Measurements from ENCODE around the gene DLG5. TPM values are rescaled to one million over a fixed set of nuclear protein-coding genes. Genes with fewer than 3 reads are reported as not detected.
A peak's percentile ranks its signal among the peaks of the same experiment; 100 is the strongest.

DLG5 gene
- total and polyA plus RNA-seq, 9 of the 15 experiments (the other 6 are each of a cell fraction or from before 2014, with no cell fraction given): 1.4 to 26.8 (median 11.2) TPM

DNA sequence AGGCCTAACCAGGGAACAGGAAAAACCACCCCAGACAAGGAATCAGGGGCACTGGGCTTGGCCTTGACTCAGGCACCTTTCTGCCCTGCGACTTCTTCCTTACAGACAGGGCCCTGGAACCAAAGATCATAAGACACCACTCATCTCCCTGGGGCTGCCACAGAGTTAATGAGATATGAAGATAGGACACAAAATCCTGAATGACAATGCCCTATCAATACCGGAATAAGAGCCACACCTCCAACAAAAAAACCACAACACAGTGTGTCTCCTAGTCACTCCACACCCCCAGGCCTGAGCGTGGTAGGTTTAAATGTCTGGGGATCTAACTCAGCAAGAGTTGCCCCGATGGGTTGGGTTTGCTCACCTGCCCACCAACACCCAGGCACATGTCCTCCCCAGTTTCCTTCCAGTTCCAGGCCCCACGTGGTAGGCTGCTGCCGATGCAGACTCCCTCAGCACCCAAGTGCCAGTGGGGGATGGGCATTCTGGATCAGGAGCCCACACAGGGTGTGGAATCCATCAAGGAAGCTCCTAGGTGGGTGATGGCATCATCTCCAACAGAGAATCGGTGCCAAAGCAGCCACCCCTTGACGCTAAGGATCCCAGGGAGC lies 3.9 kb downstream of the DLG5 start:
- Histone ChIP-seq H3K4me2 (ENCODE audit: insufficient read depth, low read length) (peak overlapping the region; percentile 20; the same call in 1 of the 2 replicates), H3K27ac (ENCODE audit: extremely low read depth, low read depth, low read length) (no peak overlapping the region), H3K27me3 (ENCODE audit: control insufficient read depth in 2 of 2, insufficient read depth in 2 of 2, low read length in 2 of 2) (no peaks in the 10 kb centered on the region), H3K4me3 (no peak overlapping the region), H3K79me2 (ENCODE audit: control insufficient read depth, insufficient read depth, low read length) (peaks cover 76% of the 10 kb centered on the region), H2AFZ (ENCODE audit: low read depth, low read length) (no peak overlapping the region), H3K9me1 (ENCODE audit: control insufficient read depth, insufficient read depth, low read length) (no peaks in the 10 kb centered on the region), H3K36me3 (ENCODE audit: control insufficient read depth, insufficient read depth, low read length) (peaks cover 7% of the 10 kb centered on the region; the same call in 1 of the 3 replicates), H3K9me3 (replicated peaks; ENCODE audit: control insufficient read depth, insufficient read depth, low read depth, low read length) (no peaks in the 10 kb centered on the region), H4K20me1 (replicated peaks; ENCODE audit: control insufficient read depth, insufficient read depth, low read length) (peaks cover 22% of the 10 kb centered on the region), H3K4me1 (replicated peaks in 1 of 2; ENCODE audit: control insufficient read depth in 2 of 2, insufficient read depth in 2 of 2, low read length in 2 of 2) (peaks cover 36 to 46% of the 10 kb centered on the region in 2 experiments; a peak in 4 of 5 replicates), H3K9ac (ENCODE audit: insufficient read depth in 1 of 2, low read depth in 2 of 2, low read length in 2 of 2) (peak overlapping the region; percentile 18 to 61; a peak in 2 of 4 replicates)
- in situ Hi-C loops (cut with MboI): no loop called here
- ATAC-seq (no peak), FAIRE-seq (no peak), DNase-seq (ENCODE audit: extremely low read depth in 1 of 4, low spot score in 3 of 4) (no peak)
- intact Hi-C loops (cut with micrococcal nuclease): no loop called here
- CTCF ChIA-PET (ENCODE audit: low intra/inter-chr PET ratio): no interaction called here
- 48% methylated on average over 8 of the region's 8 CpGs for WGBS (ENCODE audit: insufficient coverage, low coverage, missing lambda C conversion rate)
- POLR2A ChIA-PET: interaction anchor here (0.6 to 10.4 kb wide), 4 partner anchors 11 to 69 kb away, joined by 3 to 89 read pairs (median 43); no protein-coding TSS in a partner anchor
- BruUV-seq (replicated peaks): no TSS peak
- TF ChIP-seq NR4A1 (CRISPR knock-in tag; IDR thresholded peaks at IDR 0.05): no peak
- TF ChIP-seq NR4A1 (tag; IDR thresholded peaks at IDR 0.05): 0 out of 2 replicates have a peak, but pooled peaks have one; percentile 30
- TF ChIP-seq JUNB (CRISPR knock-in tag; conservative IDR thresholded peaks at IDR 0.05): no peak
- 0 out of 4 replicates have a peak, but pooled peaks of 1 of the 2 experiments have one; percentile 5 for TF ChIP-seq MAZ (CRISPR knock-in tag; conservative IDR thresholded peaks at IDR 0.05 in 1 of 2, IDR thresholded peaks at IDR 0.05 in 1 of 2)
- TF ChIP-seq, protein P1, sequence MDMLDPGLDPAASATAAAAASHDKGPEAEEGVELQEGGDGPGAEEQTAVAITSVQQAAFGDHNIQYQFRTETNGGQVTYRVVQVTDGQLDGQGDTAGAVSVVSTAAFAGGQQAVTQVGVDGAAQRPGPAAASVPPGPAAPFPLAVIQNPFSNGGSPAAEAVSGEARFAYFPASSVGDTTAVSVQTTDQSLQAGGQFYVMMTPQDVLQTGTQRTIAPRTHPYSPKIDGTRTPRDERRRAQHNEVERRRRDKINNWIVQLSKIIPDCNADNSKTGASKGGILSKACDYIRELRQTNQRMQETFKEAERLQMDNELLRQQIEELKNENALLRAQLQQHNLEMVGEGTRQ (CRISPR knock-in tag; IDR thresholded peaks at IDR 0.05): peak; percentile 21; the same call in 1 of the 2 replicates
- TF ChIP-seq, protein P2, sequence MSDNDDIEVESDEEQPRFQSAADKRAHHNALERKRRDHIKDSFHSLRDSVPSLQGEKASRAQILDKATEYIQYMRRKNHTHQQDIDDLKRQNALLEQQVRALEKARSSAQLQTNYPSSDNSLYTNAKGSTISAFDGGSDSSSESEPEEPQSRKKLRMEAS (CRISPR knock-in tag; IDR thresholded peaks at IDR 0.05): peak; percentile 66; the same call in 1 of the 2 replicates
- TF ChIP-seq MNT (conservative IDR thresholded peaks at IDR 0.05): peak; percentile 26 to 63; a peak in 2 of 4 replicates
- TF ChIP-seq USF1 (CRISPR knock-in tag; IDR thresholded peaks at IDR 0.05): peak; percentile 67
- 0 out of 2 replicates have a peak, but pooled peaks have one; percentile 40 for TF ChIP-seq CBFB (CRISPR knock-in tag; IDR thresholded peaks at IDR 0.05)
- TF ChIP-seq ELK3 (CRISPR knock-in tag; IDR thresholded peaks at IDR 0.05): no peak
- TF ChIP-seq HMGN3 (IDR thresholded peaks at IDR 0.05; ENCODE audit: borderline replicate concordance, extremely low read depth, insufficient read length, low read depth, low read length): no peak
